ENCODE results near the gene COL10A1. TPM values are rescaled to one million over a fixed set of nuclear protein-coding genes. Genes with fewer than 3 reads are reported as not detected.

COL10A1 gene
- polyA plus RNA-seq, 1 donor (not counting 4 experiments of a cell fraction or from before 2014, with no cell fraction given) = not detected

DNA sequence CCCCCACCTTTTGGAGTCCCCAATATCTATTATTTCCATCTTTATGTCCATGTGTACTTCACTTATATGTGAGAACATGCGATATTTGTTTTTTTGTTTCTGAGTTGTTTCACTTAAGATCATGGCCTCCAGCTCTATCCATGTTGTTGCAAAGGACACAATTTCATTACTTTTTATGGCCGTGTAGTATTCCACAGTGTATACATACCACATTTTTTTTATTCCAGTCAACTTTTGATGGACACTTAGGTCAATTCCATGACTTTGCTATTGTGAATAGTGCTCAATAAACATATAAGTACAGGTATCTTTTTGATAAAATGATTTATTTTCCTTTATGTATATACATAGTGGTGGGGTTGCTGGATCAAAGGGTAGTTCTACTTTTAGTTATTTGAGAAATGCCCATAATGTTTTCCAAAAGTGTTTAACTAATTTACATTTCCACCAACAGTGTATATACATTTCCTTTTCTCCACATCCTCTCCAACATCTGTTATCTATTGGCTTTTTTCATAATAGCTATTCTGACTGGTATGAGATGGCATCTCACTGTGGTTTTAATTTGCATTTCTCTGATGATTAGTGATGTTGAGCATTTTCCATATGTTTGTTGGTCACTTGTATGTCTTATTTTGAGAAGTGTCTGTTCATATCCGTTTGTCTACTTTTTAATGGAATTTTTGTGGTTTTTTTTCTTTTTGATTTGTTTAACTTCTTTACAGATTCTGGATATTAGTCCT, 34.0 kb upstream of the COL10A1 start:
- Histone ChIP-seq H3K9me3 (ENCODE audit: control insufficient read depth, low read depth, low read length) (no peaks in the 10 kb centered on the region), H3K4me3 (ENCODE audit: control insufficient read depth in 2 of 3, extremely low read depth in 1 of 3, insufficient read depth in 2 of 3, low read depth in 1 of 3, low read length in 3 of 3) (no peak overlapping the region), H3K27ac (ENCODE audit: control insufficient read depth, insufficient read depth, low read length) (no peak overlapping the region), H4K20me1 (ENCODE audit: control insufficient read depth, extremely low read depth, insufficient read depth, low read length) (no peaks in the 10 kb centered on the region), H2AFZ (ENCODE audit: control insufficient read depth, low read length) (no peak overlapping the region), H3K27me3 (ENCODE audit: control insufficient read depth, extremely low read depth, insufficient read depth, low read length) (no peaks in the 10 kb centered on the region), H3K79me2 (ENCODE audit: control insufficient read depth, insufficient read depth, low read length) (no peaks in the 10 kb centered on the region), H3K9me1 (ENCODE audit: control insufficient read depth, extremely low read depth, insufficient read depth, low read length) (no peaks in the 10 kb centered on the region), H3K9ac (ENCODE audit: control insufficient read depth, extremely low read depth, insufficient read depth, low read length) (no peak overlapping the region), H3K4me1 (ENCODE audit: control insufficient read depth, extremely low read depth, insufficient read depth, low read length) (no peaks in the 10 kb centered on the region), H3K36me3 (ENCODE audit: control insufficient read depth in 2 of 2, extremely low read depth in 1 of 2, insufficient read depth in 2 of 2, low read length in 2 of 2) (no peaks in the 10 kb centered on the region), H3K4me2 (ENCODE audit: control insufficient read depth, extremely low read depth, insufficient read depth, low read depth, low read length) (no peak overlapping the region)
- dilution Hi-C loops (cut with MboI; ENCODE audit: extremely low pct_ligation_motif_present, low sequenced_read_pairs) = no loop called here
- FAIRE-seq (no peak), DNase-seq (ENCODE audit: low read depth, low spot score) (no peak)
- no peak for TF ChIP-seq EZH2 (IDR thresholded peaks at IDR 0.05; ENCODE audit: low read length)
- TF ChIP-seq, protein P1, sequence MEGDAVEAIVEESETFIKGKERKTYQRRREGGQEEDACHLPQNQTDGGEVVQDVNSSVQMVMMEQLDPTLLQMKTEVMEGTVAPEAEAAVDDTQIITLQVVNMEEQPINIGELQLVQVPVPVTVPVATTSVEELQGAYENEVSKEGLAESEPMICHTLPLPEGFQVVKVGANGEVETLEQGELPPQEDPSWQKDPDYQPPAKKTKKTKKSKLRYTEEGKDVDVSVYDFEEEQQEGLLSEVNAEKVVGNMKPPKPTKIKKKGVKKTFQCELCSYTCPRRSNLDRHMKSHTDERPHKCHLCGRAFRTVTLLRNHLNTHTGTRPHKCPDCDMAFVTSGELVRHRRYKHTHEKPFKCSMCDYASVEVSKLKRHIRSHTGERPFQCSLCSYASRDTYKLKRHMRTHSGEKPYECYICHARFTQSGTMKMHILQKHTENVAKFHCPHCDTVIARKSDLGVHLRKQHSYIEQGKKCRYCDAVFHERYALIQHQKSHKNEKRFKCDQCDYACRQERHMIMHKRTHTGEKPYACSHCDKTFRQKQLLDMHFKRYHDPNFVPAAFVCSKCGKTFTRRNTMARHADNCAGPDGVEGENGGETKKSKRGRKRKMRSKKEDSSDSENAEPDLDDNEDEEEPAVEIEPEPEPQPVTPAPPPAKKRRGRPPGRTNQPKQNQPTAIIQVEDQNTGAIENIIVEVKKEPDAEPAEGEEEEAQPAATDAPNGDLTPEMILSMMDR (optimal IDR thresholded peaks at IDR 0.05 in 1 of 3, IDR thresholded peaks at IDR 0.05 in 1 of 3, conservative IDR thresholded peaks at IDR 0.05 in 1 of 3; ENCODE audit: extremely low read depth in 1 of 3, insufficient read depth in 2 of 3, low read length in 3 of 3) = no peak

DNA sequence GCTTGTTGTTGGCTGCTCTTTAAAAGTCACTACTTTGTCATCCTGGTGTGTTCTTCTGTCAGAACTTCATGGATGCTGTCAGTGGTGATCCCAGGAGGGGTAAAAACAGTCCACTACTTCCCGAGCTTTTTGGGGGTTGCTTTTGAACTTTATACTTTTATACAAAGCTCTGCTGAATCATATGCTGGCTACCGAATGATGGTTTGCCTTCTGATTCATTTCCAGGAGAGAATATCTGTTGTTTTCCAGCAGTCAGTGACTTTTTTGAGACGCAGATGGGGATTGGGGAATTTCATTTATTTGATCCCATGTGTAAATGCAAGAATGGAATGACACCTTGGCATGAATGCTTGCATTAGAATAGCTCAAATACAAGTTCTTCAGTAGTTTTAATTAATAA, 32.7 kb upstream of the COL10A1 start:
- TF ChIP-seq, protein P1 (optimal IDR thresholded peaks at IDR 0.05 in 1 of 3, IDR thresholded peaks at IDR 0.05 in 1 of 3, conservative IDR thresholded peaks at IDR 0.05 in 1 of 3; ENCODE audit: extremely low read depth in 1 of 3, insufficient read depth in 2 of 3, low read length in 3 of 3) = no peak
- no peak for TF ChIP-seq EZH2 (IDR thresholded peaks at IDR 0.05; ENCODE audit: low read length)
- DNase-seq (ENCODE audit: low read depth, low spot score) (no peak), FAIRE-seq (no peak)
- Histone ChIP-seq H3K9me3 (ENCODE audit: control insufficient read depth, low read depth, low read length) (no peaks in the 10 kb centered on the region), H3K27ac (ENCODE audit: control insufficient read depth, insufficient read depth, low read length) (no peak overlapping the region), H3K27me3 (ENCODE audit: control insufficient read depth, extremely low read depth, insufficient read depth, low read length) (no peaks in the 10 kb centered on the region), H3K4me2 (ENCODE audit: control insufficient read depth, extremely low read depth, insufficient read depth, low read depth, low read length) (no peak overlapping the region), H3K4me1 (ENCODE audit: control insufficient read depth, extremely low read depth, insufficient read depth, low read length) (no peaks in the 10 kb centered on the region), H3K79me2 (ENCODE audit: control insufficient read depth, insufficient read depth, low read length) (no peaks in the 10 kb centered on the region), H3K9ac (ENCODE audit: control insufficient read depth, extremely low read depth, insufficient read depth, low read length) (no peak overlapping the region), H3K4me3 (ENCODE audit: control insufficient read depth in 2 of 3, extremely low read depth in 1 of 3, insufficient read depth in 2 of 3, low read depth in 1 of 3, low read length in 3 of 3) (no peak overlapping the region), H3K9me1 (ENCODE audit: control insufficient read depth, extremely low read depth, insufficient read depth, low read length) (peaks cover 2% of the 10 kb centered on the region), H2AFZ (ENCODE audit: control insufficient read depth, low read length) (no peak overlapping the region), H4K20me1 (ENCODE audit: control insufficient read depth, extremely low read depth, insufficient read depth, low read length) (no peaks in the 10 kb centered on the region), H3K36me3 (ENCODE audit: control insufficient read depth in 2 of 2, extremely low read depth in 1 of 2, insufficient read depth in 2 of 2, low read length in 2 of 2) (no peaks in the 10 kb centered on the region)
- dilution Hi-C loops (cut with MboI; ENCODE audit: extremely low pct_ligation_motif_present, low sequenced_read_pairs) = no loop called here
